Tibial artery (tissue), 4 donors: ENCODE measurements around the gene PDE9A.
A peak's percentile ranks its signal among the peaks of the same experiment; 100 is the strongest.

ENCODE experiments used
- DNase-seq, 2 donors: peaks; one replicate each; pipeline ENCODE4 v3.0.0-alpha.2; 2019
- H3K27ac ChIP-seq, 2 donors: fragments of 200-600 bp; sonication (generic) in 1 of 2; 1 replicate in 1 of 2; 2 replicates in 1 of 2; pipeline ENCODE4 v1.5.1; 2018 to 2019; ENCODE audit warnings: mild to moderate bottlenecking in 1 of 2
- H3K27me3 ChIP-seq, 2 donors: fragments of 200-600 bp; sonication (generic) in 1 of 2; one replicate each; pipeline versions ENCODE4 v1.5.1 to v1.6.0; 2016 to 2019
- H3K36me3 ChIP-seq, 3 donors: fragments of 200-600 bp; sonication (generic) in 2 of 3; one replicate each; pipeline ENCODE4 v1.5.1; 2016 to 2019; ENCODE audit warnings: mild to moderate bottlenecking in 2 of 3
- H3K4me1 ChIP-seq, 4 donors: fragments of 200-600 bp; sonication (generic) in 2 of 4; 1 replicate in 3 of 4; 2 replicates in 1 of 4; pipeline ENCODE4 v1.5.1; 2016 to 2019
- H3K4me3 ChIP-seq, 2 donors: fragments of 200-600 bp; sonication (generic) in 1 of 2; 1 replicate in 1 of 2; 2 replicates in 1 of 2; pipeline ENCODE4 v1.5.1; 2018 to 2019; ENCODE audit warnings: mild to moderate bottlenecking in 2 of 2
- H3K9me3 ChIP-seq, 3 donors: fragments of 200-600 bp; sonication (generic) in 1 of 3; one replicate each; pipeline ENCODE4 v1.5.1; 2016 to 2019
- CTCF ChIP-seq, 2 experiments: fragments of 200-600 bp in 1 of 2; fragments of 450-650 bp in 1 of 2; IDR thresholded peaks; one replicate each; pipeline ENCODE4 v1.5.1; 2017 to 2019; ENCODE audit warnings: antibody characterized with exemption in 2 of 2, mild to moderate bottlenecking in 1 of 2, moderate library complexity in 1 of 2
- intact Hi-C: fragments of 100-400 bp; cut with DNase I; formaldehyde crosslinking; loops from one replicate; pipeline ENCODE4 v1.15.0; 2023; ENCODE audit warnings: low total_unique reads

Gene PDE9A

GRCh38 chr21:42777757-42778344, 124.4 kb downstream of the PDE9A start:
- Histone ChIP-seq H3K4me1 (peaks cover 0 to 11% (median 9%) of the 10 kb centered on the region in 4 donors), H3K27ac (no peak overlapping the region), H3K9me3 (no peaks in the 10 kb centered on the region), H3K36me3 (peaks cover 0 to 11% (median 0%) of the 10 kb centered on the region in 3 donors), H3K27me3 (peaks cover 0 to 40% of the 10 kb centered on the region in 2 donors), H3K4me3 (no peak overlapping the region)
- no peak for DNase-seq
- no peak for TF ChIP-seq CTCF (IDR thresholded peaks at IDR 0.05)
- intact Hi-C loops = no loop called here

- intact Hi-C loops = no loop called here
- Histone ChIP-seq H3K27ac (no peak overlapping the region), H3K4me1 (peaks cover 0 to 14% (median 9%) of the 10 kb centered on the region in 4 donors), H3K27me3 (peaks cover 0 to 56% of the 10 kb centered on the region in 2 donors), H3K36me3 (peaks cover 0 to 11% (median 0%) of the 10 kb centered on the region in 3 donors), H3K4me3 (no peak overlapping the region), H3K9me3 (no peaks in the 10 kb centered on the region)
- DNase-seq = no peak
- TF ChIP-seq CTCF (IDR thresholded peaks at IDR 0.05) = no peak
Measured at GRCh38 chr21:42779431-42779861, 126.0 kb downstream of the PDE9A start.

- no peak for DNase-seq
- no peak overlapping the region for H3K27ac ChIP-seq
- H3K36me3 ChIP-seq = peaks cover 0 to 9% (median 0%) of the 10 kb centered on the region in 3 donors
- H3K27me3 ChIP-seq = peaks cover 0 to 66% of the 10 kb centered on the region in 2 donors
- TF ChIP-seq CTCF (IDR thresholded peaks at IDR 0.05) = no peak
- no peak overlapping the region for H3K4me3 ChIP-seq
- intact Hi-C loops = no loop called here
- H3K9me3 ChIP-seq = no peaks in the 10 kb centered on the region
- peaks cover 0 to 14% (median 9%) of the 10 kb centered on the region in 4 donors for H3K4me1 ChIP-seq
Measured at GRCh38 chr21:42780617-42781016, 127.2 kb downstream of the PDE9A start.

- Histone ChIP-seq H3K36me3 (peaks cover 0 to 2% (median 0%) of the 10 kb centered on the region in 3 donors), H3K27me3 (peaks cover 0 to 73% of the 10 kb centered on the region in 2 donors), H3K4me1 (peaks cover 0 to 14% (median 9%) of the 10 kb centered on the region in 4 donors), H3K4me3 (peak overlapping the region in 1 of 2 donors; percentile 22), H3K9me3 (no peaks in the 10 kb centered on the region), H3K27ac (no peak overlapping the region)
- DNase-seq = no peak
- intact Hi-C loops = no loop called here
- no peak for TF ChIP-seq CTCF (IDR thresholded peaks at IDR 0.05)
Measured at GRCh38 chr21:42781150-42781970, 127.9 kb downstream of the PDE9A start.

- Histone ChIP-seq H3K9me3 (no peaks in the 10 kb centered on the region), H3K4me3 (no peak overlapping the region), H3K4me1 (peaks cover 0 to 14% (median 9%) of the 10 kb centered on the region in 4 donors), H3K27ac (no peak overlapping the region), H3K27me3 (peaks cover 0 to 78% of the 10 kb centered on the region in 2 donors), H3K36me3 (no peaks in the 10 kb centered on the region)
- TF ChIP-seq CTCF (IDR thresholded peaks at IDR 0.05) = no peak
- intact Hi-C loops = no loop called here
- no peak for DNase-seq
Measured at GRCh38 chr21:42781971-42782722, 128.7 kb downstream of the PDE9A start.
